AG10803 (cell line): Measurements from ENCODE around the gene CCNY.

Source experiments
- DNase-seq: peaks from one replicate; pipeline ENCODE4 v3.0.0; 2010; ENCODE audit warnings: low read depth
- H3K4me3 ChIP-seq: 2 replicates; pipeline ENCODE4 v1.5.1; 2011; ENCODE audit warnings: mild to moderate bottlenecking, low read length, control low read depth
- TF ChIP-seq, protein P1 (sequence below): conservative IDR thresholded peaks from 2 replicates; pipeline ENCODE4 v1.5.1; 2011; ENCODE audit warnings: mild to moderate bottlenecking, low read length, control low read depth, inconsistent platforms

The CCNY gene

GRCh38 chr10:35448687-35449662 lies 112.7 kb downstream of the CCNY start:
- DNase-seq = no peak
- H3K4me3 ChIP-seq = no peak overlapping the region
- TF ChIP-seq, protein P1, sequence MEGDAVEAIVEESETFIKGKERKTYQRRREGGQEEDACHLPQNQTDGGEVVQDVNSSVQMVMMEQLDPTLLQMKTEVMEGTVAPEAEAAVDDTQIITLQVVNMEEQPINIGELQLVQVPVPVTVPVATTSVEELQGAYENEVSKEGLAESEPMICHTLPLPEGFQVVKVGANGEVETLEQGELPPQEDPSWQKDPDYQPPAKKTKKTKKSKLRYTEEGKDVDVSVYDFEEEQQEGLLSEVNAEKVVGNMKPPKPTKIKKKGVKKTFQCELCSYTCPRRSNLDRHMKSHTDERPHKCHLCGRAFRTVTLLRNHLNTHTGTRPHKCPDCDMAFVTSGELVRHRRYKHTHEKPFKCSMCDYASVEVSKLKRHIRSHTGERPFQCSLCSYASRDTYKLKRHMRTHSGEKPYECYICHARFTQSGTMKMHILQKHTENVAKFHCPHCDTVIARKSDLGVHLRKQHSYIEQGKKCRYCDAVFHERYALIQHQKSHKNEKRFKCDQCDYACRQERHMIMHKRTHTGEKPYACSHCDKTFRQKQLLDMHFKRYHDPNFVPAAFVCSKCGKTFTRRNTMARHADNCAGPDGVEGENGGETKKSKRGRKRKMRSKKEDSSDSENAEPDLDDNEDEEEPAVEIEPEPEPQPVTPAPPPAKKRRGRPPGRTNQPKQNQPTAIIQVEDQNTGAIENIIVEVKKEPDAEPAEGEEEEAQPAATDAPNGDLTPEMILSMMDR = no peak

DNA sequence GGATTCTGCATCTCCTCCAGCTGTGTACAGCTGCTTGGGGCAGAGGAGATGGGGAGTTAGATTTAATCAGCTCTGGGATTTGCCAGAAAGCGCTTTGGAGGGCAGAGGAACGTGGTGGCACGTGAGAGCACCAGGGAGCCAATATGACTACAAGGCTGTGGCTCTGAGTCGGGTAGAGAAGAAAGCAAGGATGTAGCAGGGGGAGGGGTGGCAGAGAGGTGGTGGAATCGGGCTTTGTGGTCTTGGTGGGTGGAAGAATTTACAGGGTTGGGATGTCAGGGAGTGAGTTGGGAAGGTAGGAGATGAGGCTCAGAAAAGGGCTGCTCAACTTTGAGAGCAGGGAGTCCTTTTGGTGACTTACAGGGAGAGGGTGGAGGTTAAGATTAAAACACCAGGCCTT lies 113.6 kb downstream of the CCNY start:
- TF ChIP-seq, protein P1 = no peak
- no peak overlapping the region for H3K4me3 ChIP-seq
- no peak for DNase-seq

DNA sequence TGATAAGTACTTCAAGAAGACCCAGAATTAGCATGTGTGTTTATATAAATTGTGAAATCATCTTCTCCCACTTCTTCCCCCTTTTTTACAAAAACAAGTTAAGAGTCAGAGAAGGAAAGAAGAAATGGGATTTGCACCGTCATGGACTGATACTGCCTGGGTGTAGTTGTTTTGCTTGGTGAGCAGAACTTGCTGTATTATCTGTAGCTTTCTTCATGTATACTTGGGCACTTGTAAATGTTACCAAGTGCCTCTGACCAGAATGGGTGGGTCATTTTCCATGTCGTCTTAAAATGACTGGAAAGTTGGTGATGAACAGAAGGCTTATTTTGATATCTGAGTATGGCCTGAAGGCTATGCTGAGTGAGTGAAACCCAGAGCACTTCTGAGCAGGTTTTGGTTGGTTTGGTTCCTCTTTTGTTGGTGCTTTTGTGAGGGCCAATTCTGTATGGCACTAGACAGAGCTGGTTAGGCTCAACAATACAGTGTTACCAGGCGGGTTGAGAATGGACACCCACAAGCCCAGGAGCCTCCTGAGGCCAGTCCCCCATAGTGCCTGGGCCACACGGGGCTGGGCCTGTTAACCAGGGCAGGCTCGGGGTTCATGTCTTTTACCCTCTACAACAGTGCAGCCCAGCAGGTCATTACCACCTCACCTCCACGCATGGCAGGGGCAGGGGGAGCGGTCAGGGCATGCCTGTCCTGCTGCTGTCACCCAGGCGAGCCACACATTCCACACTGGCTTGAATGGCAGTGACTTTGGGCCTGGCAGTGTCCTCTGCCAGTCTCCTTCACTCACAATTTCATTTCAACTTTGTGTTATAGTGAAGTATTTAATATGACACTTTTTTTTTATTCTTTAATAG lies 115.1 kb downstream of the CCNY start:
- DNase-seq = no peak
- H3K4me3 ChIP-seq = no peak overlapping the region
- TF ChIP-seq, protein P1 = no peak

- TF ChIP-seq, protein P1 = no peak
- DNase-seq = no peak
- H3K4me3 ChIP-seq = no peak overlapping the region
These were observed 115.9 kb downstream of the CCNY start for GRCh38 chr10:35452171-35452570.

GRCh38 chr10:35452847-35453246 lies 116.5 kb downstream of the CCNY start:
- no peak for DNase-seq
- no peak overlapping the region for H3K4me3 ChIP-seq
- TF ChIP-seq, protein P1 = no peak

- TF ChIP-seq, protein P1 = no peak
- H3K4me3 ChIP-seq = peak overlapping the region; percentile 39
- DNase-seq = peak; percentile 54
These were observed 117.7 kb downstream of the CCNY start for GRCh38 chr10:35453855-35454532.
